ENCODE measurements around the gene UPK2. TPM values are rescaled to one million over a fixed set of nuclear protein-coding genes. Genes with fewer than 3 reads are reported as not detected.

Gene UPK2
- total and polyA plus RNA-seq, 2 donors: 0.05 to 2.9 TPM

DNA sequence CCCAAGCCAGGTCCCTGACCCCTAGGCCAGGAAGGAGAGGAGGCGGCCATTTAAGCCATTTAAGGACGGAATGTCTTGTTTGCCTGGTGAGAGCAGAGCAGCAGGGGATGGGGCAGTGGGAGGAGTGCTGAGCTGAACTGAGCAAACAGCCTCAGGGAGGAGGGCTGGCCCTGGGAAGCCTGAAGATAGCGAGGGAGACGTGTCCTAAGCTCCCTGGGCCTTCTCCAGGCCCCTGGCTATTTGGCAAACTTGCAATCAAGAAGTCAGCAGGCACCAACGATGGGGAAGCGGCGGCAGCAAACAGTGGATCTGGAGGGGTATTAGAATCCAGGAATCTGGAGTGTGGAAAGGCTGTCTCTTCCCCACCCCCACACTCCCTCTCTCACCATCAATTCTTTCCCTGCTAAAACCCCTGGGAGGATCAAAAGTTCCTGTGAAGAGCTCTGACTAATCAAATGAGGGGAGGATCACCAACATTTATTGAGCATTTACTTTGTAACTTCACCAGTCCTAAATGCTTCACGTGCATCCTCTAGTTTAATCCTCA, 39.2 kb upstream of the UPK2 start:
- no peak overlapping the region for H3K4me3 ChIP-seq (ENCODE audit: low read length in 2 of 2)
- no peak for DNase-seq (ENCODE audit: low read depth in 6 of 9, low spot score in 9 of 9)
- WGBS: 92% methylated on average over 8 of the region's 8 CpGs

DNA sequence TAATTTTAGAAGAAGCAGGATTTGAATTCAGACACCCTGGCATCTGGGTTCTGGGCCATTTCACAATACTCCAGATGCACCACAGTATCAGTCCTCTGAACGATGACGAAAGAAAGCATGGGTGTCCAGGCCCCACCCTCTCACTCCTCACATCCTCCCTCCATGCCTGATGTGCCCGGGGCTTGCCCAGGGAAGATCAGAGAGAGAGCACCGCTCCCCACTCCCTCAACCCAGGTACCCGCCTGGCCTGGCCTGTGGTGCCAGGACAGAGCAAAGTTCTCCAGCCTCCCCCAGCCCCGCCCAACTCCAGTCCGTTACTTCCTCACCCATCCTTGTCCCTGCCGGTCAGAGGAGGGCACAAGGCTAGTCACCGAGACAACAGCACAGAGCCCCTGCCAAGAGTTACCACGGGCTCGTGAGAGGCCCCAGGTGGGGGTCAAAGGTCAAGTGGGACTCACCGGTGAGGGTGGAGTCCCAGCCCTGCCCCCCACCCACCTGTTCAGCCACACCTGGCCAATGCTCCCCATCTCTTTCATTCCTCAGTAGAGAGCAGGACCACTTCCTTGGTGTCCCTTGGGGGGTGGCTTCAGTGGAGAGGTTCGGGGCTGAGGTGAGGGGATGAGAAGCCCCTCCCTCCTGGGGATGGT, 38.5 kb upstream of the UPK2 start:
- no peak for DNase-seq (ENCODE audit: low read depth in 6 of 9, low spot score in 9 of 9)
- Histone ChIP-seq H3K27ac (ENCODE audit: low read depth in 1 of 2, low read length in 1 of 2) (peak overlapping the region; percentile 51 to 84), H3K4me1 (ENCODE audit: control insufficient read depth in 2 of 2, insufficient read depth in 2 of 2, low read length in 2 of 2) (peaks cover 76 to 99% of the 10 kb centered on the region in 2 donors), H3K9me3 (ENCODE audit: control insufficient read depth in 2 of 2, insufficient read depth in 1 of 2, low read length in 1 of 2) (no peaks in the 10 kb centered on the region), H3K4me3 (ENCODE audit: low read length in 2 of 2) (no peak overlapping the region), H3K27me3 (ENCODE audit: control insufficient read depth in 2 of 2, insufficient read depth in 1 of 2, low read length in 1 of 2) (no peaks in the 10 kb centered on the region), H3K36me3 (ENCODE audit: control insufficient read depth in 2 of 2, insufficient read depth in 2 of 2, low read length in 1 of 2) (peaks cover 4 to 9% of the 10 kb centered on the region in 2 donors)
- WGBS: 73% methylated on average over 13 of the region's 13 CpGs

More for the DNA sequence above, 39.2 kb upstream of the UPK2 start:
- Histone ChIP-seq H3K4me1 (ENCODE audit: control insufficient read depth in 2 of 2, insufficient read depth in 2 of 2, low read length in 2 of 2) (peaks cover 77 to 99% of the 10 kb centered on the region in 2 donors), H3K27me3 (ENCODE audit: control insufficient read depth in 2 of 2, insufficient read depth in 1 of 2, low read length in 1 of 2) (no peaks in the 10 kb centered on the region), H3K36me3 (ENCODE audit: control insufficient read depth in 2 of 2, insufficient read depth in 2 of 2, low read length in 1 of 2) (peaks cover 4 to 9% of the 10 kb centered on the region in 2 donors), H3K9me3 (ENCODE audit: control insufficient read depth in 2 of 2, insufficient read depth in 1 of 2, low read length in 1 of 2) (no peaks in the 10 kb centered on the region), H3K27ac (ENCODE audit: low read depth in 1 of 2, low read length in 1 of 2) (peak overlapping the region in 1 of 2 donors; percentile 32)

DNA sequence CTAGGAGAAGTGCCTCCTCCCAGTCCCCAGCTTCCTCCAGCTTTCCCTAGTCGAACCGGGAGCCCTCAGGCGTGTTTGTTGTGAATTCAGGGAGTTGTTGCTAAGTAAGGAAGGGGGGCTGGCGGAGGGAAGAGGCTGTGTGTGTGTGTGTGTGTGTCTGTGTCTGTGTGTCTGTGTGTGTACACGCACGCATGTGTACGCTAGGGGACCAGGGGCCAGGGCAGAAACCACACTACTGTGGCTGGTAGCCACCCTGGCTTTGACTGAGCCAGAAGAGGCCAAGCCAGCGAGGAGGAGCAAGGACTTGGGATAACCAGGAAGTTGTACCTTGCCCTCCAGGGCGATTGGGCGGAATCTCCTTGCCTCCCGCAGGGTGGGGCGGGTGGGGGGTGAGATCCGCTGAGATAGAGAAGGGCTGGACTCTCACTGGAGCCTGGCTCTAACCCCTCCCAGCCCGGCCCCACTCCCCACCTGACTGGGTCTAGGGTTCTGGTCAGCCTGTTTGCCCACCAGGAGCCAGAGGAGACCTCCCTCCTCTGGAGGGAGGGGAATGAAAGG, 37.9 kb upstream of the UPK2 start:
- Histone ChIP-seq H3K4me3 (ENCODE audit: low read length in 2 of 2) (no peak overlapping the region), H3K27me3 (ENCODE audit: control insufficient read depth in 2 of 2, insufficient read depth in 1 of 2, low read length in 1 of 2) (no peaks in the 10 kb centered on the region), H3K4me1 (ENCODE audit: control insufficient read depth in 2 of 2, insufficient read depth in 2 of 2, low read length in 2 of 2) (peaks cover 76 to 99% of the 10 kb centered on the region in 2 donors), H3K27ac (ENCODE audit: low read depth in 1 of 2, low read length in 1 of 2) (peak overlapping the region; percentile 51 to 84), H3K9me3 (ENCODE audit: control insufficient read depth in 2 of 2, insufficient read depth in 1 of 2, low read length in 1 of 2) (no peaks in the 10 kb centered on the region), H3K36me3 (ENCODE audit: control insufficient read depth in 2 of 2, insufficient read depth in 2 of 2, low read length in 1 of 2) (peaks cover 4 to 9% of the 10 kb centered on the region in 2 donors)
- 74% methylated on average over 14 of the region's 14 CpGs for WGBS
- DNase-seq (ENCODE audit: low read depth in 6 of 9, low spot score in 9 of 9): no peak

- DNase-seq (ENCODE audit: low read depth in 6 of 9, low spot score in 9 of 9): no peak
Observed at GRCh38 chr11:118918686-118919280, 37.3 kb upstream of the UPK2 start.

DNA sequence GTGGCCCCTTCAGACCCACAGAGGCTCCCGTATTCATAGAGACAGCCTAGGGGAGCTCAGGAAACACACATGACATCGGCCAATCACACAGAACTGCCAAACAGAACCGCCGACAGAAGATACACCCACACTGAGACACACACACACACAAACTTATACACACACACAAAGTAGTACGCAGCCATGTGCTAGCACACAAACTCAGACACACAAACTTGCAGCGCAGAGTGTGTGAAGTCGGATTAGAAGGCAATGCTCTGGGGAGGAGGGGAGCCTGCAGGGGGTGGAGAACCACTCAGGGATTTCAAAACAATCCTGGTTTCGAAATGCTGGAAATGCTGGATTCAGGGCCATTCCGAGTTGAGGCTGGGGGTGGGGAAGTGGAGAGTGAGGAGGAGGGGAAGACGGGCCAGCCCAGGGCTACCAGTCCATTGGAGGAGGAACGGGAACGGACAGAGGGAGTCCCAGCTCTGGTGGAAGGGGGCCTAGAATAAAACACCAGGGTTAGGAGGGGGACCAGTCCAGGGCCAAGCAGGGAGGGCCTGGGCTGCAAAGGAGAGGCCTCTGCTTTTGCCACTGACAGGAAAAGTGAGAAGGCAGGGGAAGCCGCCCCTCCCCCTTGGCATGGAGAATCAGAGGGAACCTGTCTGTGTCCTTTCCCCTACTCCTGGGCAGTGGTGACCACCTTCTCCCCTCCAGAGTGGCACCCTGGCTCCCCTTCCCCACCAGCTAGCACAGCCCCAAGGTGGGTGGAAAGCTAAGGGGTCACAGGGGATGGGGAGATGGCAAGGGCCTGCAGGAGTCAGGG, 34.8 kb upstream of the UPK2 start:
- H3K4me1 ChIP-seq (ENCODE audit: control insufficient read depth in 2 of 2, insufficient read depth in 2 of 2, low read length in 2 of 2): peaks cover 50 to 91% of the 10 kb centered on the region in 2 donors
- H3K9me3 ChIP-seq (ENCODE audit: control insufficient read depth in 2 of 2, insufficient read depth in 1 of 2, low read length in 1 of 2): peaks cover 0 to 4% of the 10 kb centered on the region in 2 donors
- no peak overlapping the region for H3K4me3 ChIP-seq (ENCODE audit: low read length in 2 of 2)
- no peaks in the 10 kb centered on the region for H3K27me3 ChIP-seq (ENCODE audit: control insufficient read depth in 2 of 2, insufficient read depth in 1 of 2, low read length in 1 of 2)
- peak overlapping the region in 1 of 2 donors; percentile 37 for H3K27ac ChIP-seq (ENCODE audit: low read depth in 1 of 2, low read length in 1 of 2)
- H3K36me3 ChIP-seq (ENCODE audit: control insufficient read depth in 2 of 2, insufficient read depth in 2 of 2, low read length in 1 of 2): peaks cover 4 to 9% of the 10 kb centered on the region in 2 donors
- DNase-seq (ENCODE audit: low read depth in 6 of 9, low spot score in 9 of 9): no peak
- WGBS: 81% methylated on average over 13 of the region's 13 CpGs

More at GRCh38 chr11:118918686-118919280, 37.3 kb upstream of the UPK2 start:
- peak overlapping the region; percentile 37 to 84 for H3K27ac ChIP-seq (ENCODE audit: low read depth in 1 of 2, low read length in 1 of 2)
- H3K9me3 ChIP-seq (ENCODE audit: control insufficient read depth in 2 of 2, insufficient read depth in 1 of 2, low read length in 1 of 2): no peaks in the 10 kb centered on the region
- peak overlapping the region in 1 of 2 donors; percentile 23 for H3K4me3 ChIP-seq (ENCODE audit: low read length in 2 of 2)
- WGBS: 39% methylated on average over 13 of the region's 13 CpGs
- peaks cover 4 to 9% of the 10 kb centered on the region in 2 donors for H3K36me3 ChIP-seq (ENCODE audit: control insufficient read depth in 2 of 2, insufficient read depth in 2 of 2, low read length in 1 of 2)
- H3K27me3 ChIP-seq (ENCODE audit: control insufficient read depth in 2 of 2, insufficient read depth in 1 of 2, low read length in 1 of 2): no peaks in the 10 kb centered on the region
- H3K4me1 ChIP-seq (ENCODE audit: control insufficient read depth in 2 of 2, insufficient read depth in 2 of 2, low read length in 2 of 2): peaks cover 72 to 99% of the 10 kb centered on the region in 2 donors

- no peak for DNase-seq (ENCODE audit: low read depth in 6 of 9, low spot score in 9 of 9)
- Histone ChIP-seq H3K36me3 (ENCODE audit: control insufficient read depth in 2 of 2, insufficient read depth in 2 of 2, low read length in 1 of 2) (peaks cover 4 to 9% of the 10 kb centered on the region in 2 donors), H3K4me3 (ENCODE audit: low read length in 2 of 2) (peak overlapping the region; percentile 0 to 90), H3K9me3 (ENCODE audit: control insufficient read depth in 2 of 2, insufficient read depth in 1 of 2, low read length in 1 of 2) (peaks cover 0 to 4% of the 10 kb centered on the region in 2 donors), H3K4me1 (ENCODE audit: control insufficient read depth in 2 of 2, insufficient read depth in 2 of 2, low read length in 2 of 2) (peaks cover 54 to 91% of the 10 kb centered on the region in 2 donors), H3K27ac (ENCODE audit: low read depth in 1 of 2, low read length in 1 of 2) (peak overlapping the region in 1 of 2 donors; percentile 61), H3K27me3 (ENCODE audit: control insufficient read depth in 2 of 2, insufficient read depth in 1 of 2, low read length in 1 of 2) (no peaks in the 10 kb centered on the region)
- 81% methylated on average over 20 of the region's 20 CpGs for WGBS
Observed at GRCh38 chr11:118921929-118922744, 34.0 kb upstream of the UPK2 start.

GRCh38 chr11:118922745-118923627, 33.1 kb upstream of the UPK2 start:
- Histone ChIP-seq H3K9me3 (ENCODE audit: control insufficient read depth in 2 of 2, insufficient read depth in 1 of 2, low read length in 1 of 2) (peaks cover 0 to 4% of the 10 kb centered on the region in 2 donors), H3K4me3 (ENCODE audit: low read length in 2 of 2) (peak overlapping the region; percentile 68 to 90), H3K27me3 (ENCODE audit: control insufficient read depth in 2 of 2, insufficient read depth in 1 of 2, low read length in 1 of 2) (no peaks in the 10 kb centered on the region), H3K27ac (ENCODE audit: low read depth in 1 of 2, low read length in 1 of 2) (peak overlapping the region in 1 of 2 donors; percentile 61), H3K4me1 (ENCODE audit: control insufficient read depth in 2 of 2, insufficient read depth in 2 of 2, low read length in 2 of 2) (peaks cover 55 to 91% of the 10 kb centered on the region in 2 donors), H3K36me3 (ENCODE audit: control insufficient read depth in 2 of 2, insufficient read depth in 2 of 2, low read length in 1 of 2) (peaks cover under 1 to 3% of the 10 kb centered on the region in 2 donors)
- no peak for DNase-seq (ENCODE audit: low read depth in 6 of 9, low spot score in 9 of 9)
- 88% methylated on average over 9 of the region's 9 CpGs for WGBS

Measured in thymus (tissue), 11 donors.